Right lobe of liver (tissue), 6 donors: ENCODE measurements around the gene AURKA. TPM values are rescaled to one million over a fixed set of nuclear protein-coding genes. Genes with fewer than 3 reads are reported as not detected.
A peak's percentile ranks its signal among the peaks of the same experiment; 100 is the strongest.

Experiments
- ATAC-seq, 4 donors: fragments of 200-7000 bp; cut with Tn5 transposase; one replicate each; pipeline ENCODE4 v1.9.1; 2020; ENCODE audit warnings: mild to moderate bottlenecking in 4 of 4, moderate library complexity in 4 of 4
- DNase-seq, 3 donors: peaks; one replicate each; pipeline ENCODE4 v3.0.0-alpha.2; 2020
- H3K27ac ChIP-seq, 3 donors: fragments of 200-600 bp; one replicate each; pipeline ENCODE4 v1.8.0; 2022
- H3K27me3 ChIP-seq, 2 donors: fragments of 200-600 bp; one replicate each; pipeline ENCODE4 v1.8.0; 2022
- H3K36me3 ChIP-seq, 4 donors: fragments of 200-600 bp; sonication (generic) in 1 of 4; one replicate each; pipeline versions ENCODE4 v1.5.1 to v1.8.0; 2017 to 2022; ENCODE audit warnings: control low read depth in 1 of 4
- H3K4me1 ChIP-seq, 4 donors: fragments of 200-600 bp; sonication (generic) in 1 of 4; one replicate each; pipeline versions ENCODE4 v1.5.1 to v1.8.0; 2017 to 2022; ENCODE audit warnings: control low read depth in 1 of 4
- H3K4me3 ChIP-seq, 3 donors: fragments of 200-600 bp; one replicate each; pipeline ENCODE4 v1.8.0; 2022
- H3K9me3 ChIP-seq, 4 donors: fragments of 200-600 bp; sonication (generic) in 1 of 4; one replicate each; pipeline versions ENCODE4 v1.5.1 to v1.8.0; 2017 to 2022; ENCODE audit warnings: control low read depth in 1 of 4
- POLR2A ChIP-seq: fragments of 450-650 bp; IDR thresholded peaks from one replicate; pipeline ENCODE4 v1.6.1; 2017; ENCODE audit warnings: antibody characterized with exemption, mild to moderate bottlenecking
- WGBS: methylation state at CpG from one replicate; pipeline ENCODE4 v1.1.6; 2018; ENCODE audit warnings: low coverage, low lambda C conversion rate; ENCODE audit not compliant: insufficient coverage; ENCODE audit errors: missing lambda C conversion rate; 5-methylcytosine and 5-hydroxymethylcytosine counted together
- intact Hi-C, 2 donors: fragments of 100-400 bp; cut with DNase I; formaldehyde crosslinking; loops; one replicate each; pipeline versions ENCODE4 v1.11.2 to v1.14.1; 2022
- total RNA-seq, 6 experiments: library from RNA; depleted of rRNA in 2 of 6; stranded (reverse); fragments of >200 nt in 2 of 6; fragmentation: NEBNext Ultra II Directional in 3 of 6; extraction: Animal tissue kit (Norgen Biotek cat#: 25700) in 3 of 6; gene quantifications; one replicate each; pipeline versions ENCODE4 v1.1.0 to v1.2.4, GENCODE V29; 2016 to 2023
- TF ChIP-seq, protein P1 (sequence below), 4 donors: fragments of 200-600 bp in 3 of 4; fragments of 450-650 bp in 1 of 4; IDR thresholded peaks; one replicate each; pipeline versions ENCODE4 v1.5.1 to v1.8.0; 2016 to 2022; ENCODE audit warnings: antibody characterized with exemption in 4 of 4, mild to moderate bottlenecking in 2 of 4
- donor health status: DM: no; HTN: yes; CAD: no.
- donor health status: DM: no; HTN: no; CAD: no.
- donor health status: DM: no; HTN: no; CAD: no.
- donor health status: DM: no; HTN: yes; CAD: no.
- donor health status: DM: no; HTN: yes; CAD: no.

AURKA gene
- total RNA-seq, 6 experiments from 2014 or later, result 1.5 to 7.4 (median 2.5) TPM

- ATAC-seq, result no peak
- WGBS, result 77% methylated on average over 2 of the region's 2 CpGs
- Histone ChIP-seq H3K9me3 (no peaks in the 10 kb centered on the region), H3K4me3 (no peak overlapping the region), H3K27me3 (no peaks in the 10 kb centered on the region), H3K27ac (no peak overlapping the region), H3K4me1 (peaks cover 0 to 4% (median 0%) of the 10 kb centered on the region in 4 donors), H3K36me3 (no peaks in the 10 kb centered on the region)
- intact Hi-C loops, result no loop called here
- no peak for DNase-seq
- no peak for TF ChIP-seq POLR2A
- TF ChIP-seq, protein P1, sequence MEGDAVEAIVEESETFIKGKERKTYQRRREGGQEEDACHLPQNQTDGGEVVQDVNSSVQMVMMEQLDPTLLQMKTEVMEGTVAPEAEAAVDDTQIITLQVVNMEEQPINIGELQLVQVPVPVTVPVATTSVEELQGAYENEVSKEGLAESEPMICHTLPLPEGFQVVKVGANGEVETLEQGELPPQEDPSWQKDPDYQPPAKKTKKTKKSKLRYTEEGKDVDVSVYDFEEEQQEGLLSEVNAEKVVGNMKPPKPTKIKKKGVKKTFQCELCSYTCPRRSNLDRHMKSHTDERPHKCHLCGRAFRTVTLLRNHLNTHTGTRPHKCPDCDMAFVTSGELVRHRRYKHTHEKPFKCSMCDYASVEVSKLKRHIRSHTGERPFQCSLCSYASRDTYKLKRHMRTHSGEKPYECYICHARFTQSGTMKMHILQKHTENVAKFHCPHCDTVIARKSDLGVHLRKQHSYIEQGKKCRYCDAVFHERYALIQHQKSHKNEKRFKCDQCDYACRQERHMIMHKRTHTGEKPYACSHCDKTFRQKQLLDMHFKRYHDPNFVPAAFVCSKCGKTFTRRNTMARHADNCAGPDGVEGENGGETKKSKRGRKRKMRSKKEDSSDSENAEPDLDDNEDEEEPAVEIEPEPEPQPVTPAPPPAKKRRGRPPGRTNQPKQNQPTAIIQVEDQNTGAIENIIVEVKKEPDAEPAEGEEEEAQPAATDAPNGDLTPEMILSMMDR (IDR thresholded peaks at IDR 0.05), result no peak
These were observed 28.0 kb upstream of the AURKA start for GRCh38 chr20:56420028-56420427.

GRCh38 chr20:56418385-56418861 is 26.4 kb upstream of the AURKA start:
- peak overlapping the region; percentile 7 to 37 (median 22) for H3K27ac ChIP-seq
- no peaks in the 10 kb centered on the region for H3K9me3 ChIP-seq
- intact Hi-C loops, result no loop called here
- no peaks in the 10 kb centered on the region for H3K36me3 ChIP-seq
- no peak for DNase-seq
- peaks cover 0 to 4% (median 0%) of the 10 kb centered on the region in 4 donors for H3K4me1 ChIP-seq
- TF ChIP-seq, protein P1 (IDR thresholded peaks at IDR 0.05), result no peak
- TF ChIP-seq POLR2A, result no peak
- no peaks in the 10 kb centered on the region for H3K27me3 ChIP-seq
- WGBS, result 54% methylated on average over 11 of the region's 11 CpGs
- H3K4me3 ChIP-seq, result no peak overlapping the region
- ATAC-seq, result no peak

DNA sequence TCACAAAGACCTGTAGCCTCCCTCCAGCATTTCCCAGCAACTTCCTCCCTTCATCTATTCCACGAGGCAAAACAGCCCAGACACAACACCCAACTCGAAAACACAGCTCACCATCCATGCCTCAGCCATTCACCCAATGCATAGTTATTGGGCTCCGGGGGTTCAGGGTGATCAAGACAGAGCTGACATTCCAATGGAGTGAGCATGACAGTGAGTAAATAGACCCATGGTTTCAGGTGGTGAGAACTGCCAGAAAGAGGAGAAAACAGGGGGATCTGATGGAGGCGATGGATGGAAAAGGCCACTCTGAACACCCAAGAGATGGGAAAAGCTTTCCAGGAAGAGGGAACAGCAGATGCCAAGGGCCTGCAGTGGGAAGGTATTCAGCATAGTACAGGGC is 25.9 kb upstream of the AURKA start:
- Histone ChIP-seq H3K4me1 (peaks cover 0 to 5% (median 0%) of the 10 kb centered on the region in 4 donors), H3K9me3 (no peaks in the 10 kb centered on the region), H3K27me3 (no peaks in the 10 kb centered on the region), H3K36me3 (no peaks in the 10 kb centered on the region), H3K27ac (peak overlapping the region in 1 of 3 donors; percentile 7), H3K4me3 (no peak overlapping the region)
- ATAC-seq, result no peak
- intact Hi-C loops, result no loop called here
- WGBS, result 88% methylated on average over 4 of the region's 4 CpGs
- TF ChIP-seq POLR2A, result no peak
- TF ChIP-seq, protein P1 (IDR thresholded peaks at IDR 0.05), result no peak
- no peak for DNase-seq

GRCh38 chr20:56417402-56417801 is 25.4 kb upstream of the AURKA start:
- Histone ChIP-seq H3K4me1 (peaks cover 0 to 7% (median 2%) of the 10 kb centered on the region in 4 donors), H3K27me3 (no peaks in the 10 kb centered on the region), H3K9me3 (no peaks in the 10 kb centered on the region), H3K36me3 (no peaks in the 10 kb centered on the region), H3K4me3 (no peak overlapping the region), H3K27ac (no peak overlapping the region)
- no peak for DNase-seq
- intact Hi-C loops, result no loop called here
- no peak for ATAC-seq
- 79% methylated on average over 7 of the region's 7 CpGs for WGBS
- TF ChIP-seq POLR2A, result no peak
- TF ChIP-seq, protein P1 (IDR thresholded peaks at IDR 0.05), result no peak
